Measurements from ENCODE around the gene INSIG2. TPM values are rescaled to one million over a fixed set of nuclear protein-coding genes. Genes with fewer than 3 reads are reported as not detected.
A peak's percentile ranks its signal among the peaks of the same experiment; 100 is the strongest.

The INSIG2 gene
- total RNA-seq, 6 donors from 2014 or later, result 10.5 to 33.2 (median 23.5) TPM

DNA sequence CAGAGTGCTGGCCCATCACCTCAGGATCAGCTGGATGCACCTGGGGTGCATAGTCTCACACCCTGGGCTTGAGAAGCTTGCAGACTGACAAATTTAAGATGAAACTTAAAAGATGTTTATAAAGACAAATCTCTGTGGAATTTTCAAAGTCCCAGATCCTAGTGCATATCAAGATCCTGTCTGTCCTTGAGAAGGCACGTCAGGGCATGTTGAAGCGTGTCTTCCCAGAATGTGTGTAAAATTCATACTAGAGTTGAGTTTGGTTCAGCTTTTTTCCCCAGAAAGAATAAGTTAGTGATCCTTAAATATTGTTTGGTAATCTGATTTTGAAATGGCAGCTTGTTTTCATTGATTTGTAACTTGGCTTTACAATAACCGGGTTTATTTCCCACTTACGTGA lies 27.5 kb downstream of the INSIG2 start:
- no peak for DNase-seq
- 96 to 98% methylated on average over 4 of the region's 4 CpGs for WGBS, 2 donors
- H3K9me3 ChIP-seq, result no peaks in the 10 kb centered on the region

DNA sequence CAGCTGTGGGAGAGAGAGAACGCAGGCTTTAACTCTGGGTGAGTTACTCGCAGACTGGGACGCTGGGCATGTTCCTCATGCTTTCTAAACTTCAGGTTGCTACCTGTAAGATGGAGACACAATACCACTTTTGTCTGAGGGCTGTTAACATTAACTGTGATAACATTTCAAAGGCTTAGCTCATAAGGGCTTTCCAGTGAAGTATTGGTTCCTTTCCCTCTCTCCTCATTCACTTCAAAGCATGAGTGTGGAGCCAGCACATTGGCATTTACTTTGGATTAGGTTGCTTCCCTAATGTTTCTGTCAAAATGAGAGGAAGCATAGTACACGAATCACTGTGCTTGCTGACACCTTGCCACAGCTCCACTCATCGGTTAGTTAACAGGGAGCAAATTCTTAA lies 30.2 kb downstream of the INSIG2 start:
- ATAC-seq (ENCODE audit: low FRiP score in 2 of 2) (peak; percentile 34 to 82), DNase-seq (peak in 1 of 2 donors; percentile 53)
- no peak overlapping the region for H3K4me3 ChIP-seq
- TF ChIP-seq POLR2AphosphoS5 (IDR thresholded peaks at IDR 0.05) (peak in 1 of 2 donors; percentile 49), POLR2A (IDR thresholded peaks at IDR 0.05) (no peak), EP300 (IDR thresholded peaks at IDR 0.05) (peak in 1 of 4 donors; percentile 77)
- TF ChIP-seq, protein P1, sequence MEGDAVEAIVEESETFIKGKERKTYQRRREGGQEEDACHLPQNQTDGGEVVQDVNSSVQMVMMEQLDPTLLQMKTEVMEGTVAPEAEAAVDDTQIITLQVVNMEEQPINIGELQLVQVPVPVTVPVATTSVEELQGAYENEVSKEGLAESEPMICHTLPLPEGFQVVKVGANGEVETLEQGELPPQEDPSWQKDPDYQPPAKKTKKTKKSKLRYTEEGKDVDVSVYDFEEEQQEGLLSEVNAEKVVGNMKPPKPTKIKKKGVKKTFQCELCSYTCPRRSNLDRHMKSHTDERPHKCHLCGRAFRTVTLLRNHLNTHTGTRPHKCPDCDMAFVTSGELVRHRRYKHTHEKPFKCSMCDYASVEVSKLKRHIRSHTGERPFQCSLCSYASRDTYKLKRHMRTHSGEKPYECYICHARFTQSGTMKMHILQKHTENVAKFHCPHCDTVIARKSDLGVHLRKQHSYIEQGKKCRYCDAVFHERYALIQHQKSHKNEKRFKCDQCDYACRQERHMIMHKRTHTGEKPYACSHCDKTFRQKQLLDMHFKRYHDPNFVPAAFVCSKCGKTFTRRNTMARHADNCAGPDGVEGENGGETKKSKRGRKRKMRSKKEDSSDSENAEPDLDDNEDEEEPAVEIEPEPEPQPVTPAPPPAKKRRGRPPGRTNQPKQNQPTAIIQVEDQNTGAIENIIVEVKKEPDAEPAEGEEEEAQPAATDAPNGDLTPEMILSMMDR (IDR thresholded peaks at IDR 0.05), result no peak
- peak overlapping the region; percentile 45 to 62 (median 58) for H3K27ac ChIP-seq
- no peaks in the 10 kb centered on the region for H3K27me3 ChIP-seq
- peaks cover 27 to 50% (median 35%) of the 10 kb centered on the region in 4 donors for H3K4me1 ChIP-seq
- H3K9me3 ChIP-seq, result no peaks in the 10 kb centered on the region
- WGBS, 2 donors, result 30 to 66% methylated on average over 5 of the region's 5 CpGs
- H3K36me3 ChIP-seq, result no peaks in the 10 kb centered on the region

More for the DNA sequence above, 27.5 kb downstream of the INSIG2 start:
- peaks cover 21 to 37% (median 27%) of the 10 kb centered on the region in 4 donors for H3K4me1 ChIP-seq
- H3K27me3 ChIP-seq, result no peaks in the 10 kb centered on the region
- no peak overlapping the region for H3K4me3 ChIP-seq
- no peaks in the 10 kb centered on the region for H3K36me3 ChIP-seq
- no peak overlapping the region for H3K27ac ChIP-seq
- no peak for ATAC-seq (ENCODE audit: low FRiP score in 2 of 2)
- TF ChIP-seq EP300 (IDR thresholded peaks at IDR 0.05), result no peak
- TF ChIP-seq, protein P1 (IDR thresholded peaks at IDR 0.05), result no peak
- TF ChIP-seq POLR2AphosphoS5 (IDR thresholded peaks at IDR 0.05), result no peak
- no peak for TF ChIP-seq POLR2A (IDR thresholded peaks at IDR 0.05)

DNA sequence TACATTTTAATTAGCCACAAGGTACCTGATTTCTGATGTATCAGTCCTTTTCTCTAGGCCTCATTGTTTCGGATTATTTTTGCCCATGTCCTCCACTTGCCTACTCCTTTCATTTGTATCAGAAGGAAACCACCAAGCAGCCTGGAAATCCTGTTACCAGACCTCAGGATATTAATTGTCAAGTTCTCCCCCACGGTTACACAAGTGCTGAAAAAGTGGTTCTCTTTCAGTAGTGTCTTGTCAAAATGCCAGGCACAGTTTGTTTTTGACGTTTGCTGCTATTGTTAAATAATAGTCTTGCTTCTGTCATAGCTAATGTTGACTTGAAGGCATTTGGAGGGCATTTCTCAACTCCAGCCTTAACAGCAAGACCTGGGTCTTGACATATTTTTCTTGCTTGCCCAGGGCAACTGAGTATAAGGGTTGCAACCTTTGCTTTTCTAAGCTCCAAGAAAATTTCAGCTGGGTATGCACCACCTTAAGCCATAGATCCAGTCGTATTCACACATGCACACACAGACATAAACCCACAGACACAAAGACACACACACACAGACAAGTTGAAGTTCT lies 31.0 kb downstream of the INSIG2 start:
- ATAC-seq (ENCODE audit: low FRiP score in 2 of 2) (no peak), DNase-seq (peak in 1 of 2 donors; percentile 38)
- Histone ChIP-seq H3K4me3 (no peak overlapping the region), H3K36me3 (no peaks in the 10 kb centered on the region), H3K9me3 (no peaks in the 10 kb centered on the region), H3K4me1 (peaks cover 33 to 57% (median 41%) of the 10 kb centered on the region in 4 donors), H3K27me3 (no peaks in the 10 kb centered on the region), H3K27ac (peak overlapping the region; percentile 45 to 62 (median 58))
- WGBS, 2 donors, result 25 to 28% methylated on average over 4 of the region's 4 CpGs
- no peak for TF ChIP-seq POLR2A (IDR thresholded peaks at IDR 0.05)
- peak in 1 of 4 donors; percentile 38 for TF ChIP-seq EP300 (IDR thresholded peaks at IDR 0.05)

DNA sequence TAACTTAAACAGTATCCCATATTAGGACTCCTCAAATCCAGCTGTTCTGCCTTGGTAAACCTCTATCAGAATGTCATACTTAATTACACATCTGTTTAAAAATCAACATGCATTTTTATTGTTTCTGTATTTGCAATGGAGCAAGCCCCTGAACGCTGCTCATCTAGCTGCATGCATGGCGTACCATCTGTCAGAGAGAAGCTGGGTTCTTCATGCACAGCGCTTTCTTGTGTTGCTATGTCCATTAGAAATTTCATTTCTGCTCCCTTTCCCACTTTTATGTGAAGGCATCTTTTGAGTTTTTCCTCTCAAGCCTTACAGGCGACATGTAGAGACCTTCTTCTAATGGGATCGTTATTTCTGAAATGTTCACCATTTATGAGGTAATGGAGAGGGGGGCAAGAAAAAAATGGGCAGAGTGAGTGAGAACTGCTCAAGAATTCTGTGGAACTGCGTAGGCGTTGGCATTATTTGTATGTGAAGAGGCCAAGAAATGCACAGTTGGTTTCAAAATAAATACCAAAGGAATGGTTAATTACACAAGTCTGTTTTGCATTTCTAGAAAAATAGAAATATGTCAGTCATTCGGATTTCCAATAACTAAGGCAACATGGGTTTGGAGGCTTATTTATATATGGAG lies 31.6 kb downstream of the INSIG2 start:
- no peaks in the 10 kb centered on the region for H3K9me3 ChIP-seq
- 83 to 86% methylated on average over 8 of the region's 8 CpGs for WGBS, 2 donors
- H3K4me1 ChIP-seq, result peaks cover 36 to 61% (median 43%) of the 10 kb centered on the region in 4 donors
- H3K27me3 ChIP-seq, result no peaks in the 10 kb centered on the region
- DNase-seq, result no peak
- H3K27ac ChIP-seq, result no peak overlapping the region
- H3K4me3 ChIP-seq, result no peak overlapping the region
- no peak for TF ChIP-seq POLR2AphosphoS5 (IDR thresholded peaks at IDR 0.05)
- TF ChIP-seq POLR2A (IDR thresholded peaks at IDR 0.05), result no peak
- TF ChIP-seq, protein P1 (IDR thresholded peaks at IDR 0.05), result no peak
- no peak for TF ChIP-seq EP300 (IDR thresholded peaks at IDR 0.05)
- no peak for ATAC-seq (ENCODE audit: low FRiP score in 2 of 2)
- H3K36me3 ChIP-seq, result no peaks in the 10 kb centered on the region

DNA sequence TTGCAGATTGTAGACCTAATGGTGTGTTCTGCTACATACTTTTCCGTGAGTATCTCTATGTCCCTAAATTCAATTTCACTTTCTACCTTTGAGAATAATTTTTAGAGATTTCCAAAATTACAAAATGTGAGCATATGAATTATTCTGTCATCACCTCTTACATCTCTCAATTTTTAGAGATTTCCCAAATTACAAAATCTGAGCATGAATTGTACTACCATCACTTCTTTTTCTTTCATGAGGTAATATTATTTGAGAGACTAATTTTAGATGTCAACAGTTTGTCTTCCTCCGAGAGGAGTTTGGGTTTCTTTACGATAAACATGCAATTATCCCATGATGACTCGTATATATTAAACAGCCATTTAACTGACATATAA lies 32.1 kb downstream of the INSIG2 start:
- Histone ChIP-seq H3K4me3 (no peak overlapping the region), H3K27ac (no peak overlapping the region), H3K36me3 (no peaks in the 10 kb centered on the region), H3K27me3 (no peaks in the 10 kb centered on the region), H3K9me3 (no peaks in the 10 kb centered on the region), H3K4me1 (peaks cover 36 to 61% (median 43%) of the 10 kb centered on the region in 4 donors)
- ATAC-seq (ENCODE audit: low FRiP score in 2 of 2) (no peak), DNase-seq (no peak)
- no peak for TF ChIP-seq EP300 (IDR thresholded peaks at IDR 0.05)
- no peak for TF ChIP-seq POLR2AphosphoS5 (IDR thresholded peaks at IDR 0.05)
- TF ChIP-seq POLR2A (IDR thresholded peaks at IDR 0.05), result no peak
- TF ChIP-seq, protein P1 (IDR thresholded peaks at IDR 0.05), result no peak
- WGBS, 2 donors, result 80 to 84% methylated on average over 4 of the region's 4 CpGs
